A673 (cell line): ENCODE results near the gene DPCD. TPM values are rescaled to one million over a fixed set of nuclear protein-coding genes. Genes with fewer than 3 reads are reported as not detected.

Source experiments
- BruUV-seq: library from RNA; stranded (reverse); fragments of 400-500 nt; replicated peaks from 2 replicates; lab custom pipeline; 2021; lab: Mats Ljungman, UMichigan
- CTCF ChIA-PET: fragments of 300-600 bp; sonication (Branson Sonifier 250); formaldehyde crosslinking; loops from one replicate; lab custom pipeline; 2022; ENCODE audit warnings: antibody characterized with exemption; lab: Charles Lee
- POLR2A ChIA-PET: fragments of 300-600 bp; sonication (Branson Sonifier 250); formaldehyde crosslinking; loops from one replicate; lab custom pipeline; 2022; ENCODE audit warnings: antibody characterized with exemption; ENCODE audit not compliant: low non-redundant PET; lab: Charles Lee
- DNase-seq: peaks from one replicate; pipeline ENCODE4 v3.0.0-alpha.2; 2015; ENCODE audit warnings: low spot score
- H3K27ac ChIP-seq: fragments of 200-600 bp; sonication (generic); 2 replicates; pipeline ENCODE4 v1.5.1; 2016; ENCODE audit warnings: mixed run types, low read depth, mild to moderate bottlenecking, mixed read lengths, antibody characterized with exemption, low read length; ENCODE audit not compliant: poor library complexity, severe bottlenecking
- H3K27me3 ChIP-seq: fragments of 200-600 bp; sonication (generic); replicated peaks from 2 replicates; pipeline ENCODE4 v1.6.1; 2017; ENCODE audit warnings: mixed run types, low read depth, mild to moderate bottlenecking, mixed read lengths, antibody characterized with exemption, low read length; ENCODE audit not compliant: insufficient read depth, poor library complexity
- H3K36me3 ChIP-seq: fragments of 200-600 bp; sonication (generic); 2 replicates; pipeline ENCODE4 v1.6.1; 2016; ENCODE audit warnings: mixed run types, mild to moderate bottlenecking, mixed read lengths, antibody characterized with exemption, low read length; ENCODE audit not compliant: insufficient read depth, poor library complexity, severe bottlenecking
- H3K4me1 ChIP-seq: fragments of 200-600 bp; sonication (generic); 2 replicates; pipeline ENCODE4 v1.6.1; 2017; ENCODE audit warnings: mixed run types, mild to moderate bottlenecking, mixed read lengths, antibody characterized with exemption, low read length; ENCODE audit not compliant: insufficient read depth, poor library complexity, severe bottlenecking
- H3K4me3 ChIP-seq: fragments of 200-600 bp; sonication (generic); 2 replicates; pipeline ENCODE4 v1.5.1; 2016; ENCODE audit warnings: low read depth, mixed run types, mild to moderate bottlenecking, mixed read lengths, low read length; ENCODE audit not compliant: poor library complexity, severe bottlenecking
- H3K9me3 ChIP-seq: fragments of 200-600 bp; sonication (generic); 2 replicates; pipeline ENCODE4 v1.6.1; 2016; ENCODE audit warnings: mixed run types, low read depth, mild to moderate bottlenecking, mixed read lengths, antibody characterized with exemption, low read length; ENCODE audit not compliant: poor library complexity, severe bottlenecking
- EZH2 ChIP-seq: fragments of 200-600 bp; sonication (generic); IDR thresholded peaks from 2 replicates; pipeline ENCODE4 v1.6.1; 2017; ENCODE audit warnings: borderline replicate concordance, low read depth, mild to moderate bottlenecking, mixed read lengths, antibody characterized with exemption, low read length; ENCODE audit not compliant: poor library complexity, severe bottlenecking
- intact Hi-C: fragments of 100-400 bp; cut with micrococcal nuclease; formaldehyde crosslinking; loops from one replicate; pipeline ENCODE4 v1.10.0; 2022; ENCODE audit not compliant: unreplicated experiment
- total RNA-seq: library from RNA; stranded (reverse); gene quantifications from 2 replicates; pipeline ENCODE4 v1.2.3, GENCODE V29; 2021
- TF ChIP-seq, protein P1 (sequence below): fragments of 300-800, 200-600 bp; sonication (generic); conservative IDR thresholded peaks from 2 replicates; pipeline ENCODE4 v1.5.1; 2017; ENCODE audit warnings: low read depth, mild to moderate bottlenecking, antibody characterized with exemption, low read length, moderate library complexity, mixed read lengths

DPCD gene
- total RNA-seq, 1 experiment from 2014 or later = 32.5 TPM

DNA sequence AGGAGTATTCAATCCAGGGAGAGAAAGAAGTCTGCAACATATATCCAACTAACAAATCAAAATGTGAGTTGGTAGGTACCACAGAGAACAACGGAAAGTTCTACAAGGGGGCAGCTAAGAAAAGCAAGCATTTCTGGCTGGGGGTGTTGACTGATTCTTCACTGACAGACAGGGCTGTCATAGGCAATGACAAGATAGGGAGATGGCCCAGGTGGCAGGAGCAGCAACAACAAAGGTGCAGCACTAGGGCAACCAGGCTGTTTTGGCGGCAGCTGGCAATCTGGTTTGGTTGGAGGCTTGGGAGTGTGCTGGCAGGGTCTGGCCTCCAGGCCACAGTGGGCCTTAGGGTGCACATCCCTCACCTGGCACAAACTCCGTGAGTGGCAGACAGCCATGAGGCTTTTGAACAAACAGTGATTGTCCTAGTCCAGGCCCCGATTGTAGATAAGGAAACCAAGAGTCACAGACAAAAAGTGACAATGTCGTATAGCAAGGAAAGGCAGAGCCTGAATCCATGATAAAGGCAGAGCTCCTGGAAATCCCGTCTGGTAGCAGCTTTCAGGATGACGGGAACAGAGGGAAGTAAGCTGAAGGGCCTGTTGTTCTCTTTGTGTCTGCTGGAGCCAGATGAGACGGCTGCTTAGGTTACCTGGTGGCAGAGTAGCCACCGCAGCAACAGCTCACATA lies 28.4 kb downstream of the DPCD start:
- H3K36me3 ChIP-seq = peaks cover 2% of the 10 kb centered on the region
- intact Hi-C loops = no loop called here
- H3K27me3 ChIP-seq = no peaks in the 10 kb centered on the region
- no peaks in the 10 kb centered on the region for H3K4me1 ChIP-seq
- no TSS peak for BruUV-seq
- CTCF ChIA-PET = interaction anchor here (1.5 kb wide), 1 partner anchor 14 kb away, joined by 4 read pairs; no protein-coding TSS in a partner anchor
- no peak for DNase-seq
- H3K9me3 ChIP-seq = no peaks in the 10 kb centered on the region
- H3K4me3 ChIP-seq = no peak overlapping the region
- TF ChIP-seq, protein P1, sequence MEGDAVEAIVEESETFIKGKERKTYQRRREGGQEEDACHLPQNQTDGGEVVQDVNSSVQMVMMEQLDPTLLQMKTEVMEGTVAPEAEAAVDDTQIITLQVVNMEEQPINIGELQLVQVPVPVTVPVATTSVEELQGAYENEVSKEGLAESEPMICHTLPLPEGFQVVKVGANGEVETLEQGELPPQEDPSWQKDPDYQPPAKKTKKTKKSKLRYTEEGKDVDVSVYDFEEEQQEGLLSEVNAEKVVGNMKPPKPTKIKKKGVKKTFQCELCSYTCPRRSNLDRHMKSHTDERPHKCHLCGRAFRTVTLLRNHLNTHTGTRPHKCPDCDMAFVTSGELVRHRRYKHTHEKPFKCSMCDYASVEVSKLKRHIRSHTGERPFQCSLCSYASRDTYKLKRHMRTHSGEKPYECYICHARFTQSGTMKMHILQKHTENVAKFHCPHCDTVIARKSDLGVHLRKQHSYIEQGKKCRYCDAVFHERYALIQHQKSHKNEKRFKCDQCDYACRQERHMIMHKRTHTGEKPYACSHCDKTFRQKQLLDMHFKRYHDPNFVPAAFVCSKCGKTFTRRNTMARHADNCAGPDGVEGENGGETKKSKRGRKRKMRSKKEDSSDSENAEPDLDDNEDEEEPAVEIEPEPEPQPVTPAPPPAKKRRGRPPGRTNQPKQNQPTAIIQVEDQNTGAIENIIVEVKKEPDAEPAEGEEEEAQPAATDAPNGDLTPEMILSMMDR = no peak
- TF ChIP-seq EZH2 = no peak
- no peak overlapping the region for H3K27ac ChIP-seq
- POLR2A ChIA-PET = no interaction called here

DNA sequence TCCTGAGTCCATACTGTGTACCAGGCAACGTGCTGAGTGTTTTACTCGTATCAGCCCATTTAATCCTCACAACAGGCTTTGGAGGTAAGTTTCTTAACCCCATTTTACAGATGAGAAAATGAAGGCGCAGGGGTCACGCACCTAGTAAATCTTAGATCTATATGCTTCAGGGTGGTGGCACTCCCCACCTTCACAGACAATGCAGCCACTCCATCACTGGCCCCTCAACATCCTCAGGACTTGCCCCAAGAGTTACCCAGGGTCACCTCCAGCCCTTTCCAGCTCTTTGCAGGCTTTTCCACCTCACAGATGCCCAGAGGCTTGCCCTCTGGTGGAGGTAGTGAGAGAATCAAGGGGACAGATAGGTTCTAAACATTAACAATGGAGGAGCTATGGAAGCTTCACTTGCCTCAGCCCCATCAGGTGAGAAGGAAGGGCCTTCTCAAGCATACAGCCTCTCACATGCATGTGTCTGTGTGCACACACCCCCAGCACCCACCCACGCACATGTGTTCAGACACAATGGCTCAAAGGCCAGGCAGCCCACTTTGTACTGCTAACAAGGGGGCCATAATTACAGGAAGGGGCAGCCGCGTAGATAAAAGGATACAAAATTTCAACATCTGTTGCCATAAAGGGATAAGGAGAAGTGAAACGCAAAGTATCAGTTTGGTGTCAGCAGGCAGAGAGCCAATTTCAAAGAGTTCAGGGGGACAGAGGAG lies 29.1 kb downstream of the DPCD start:
- intact Hi-C loops = no loop called here
- BruUV-seq = no TSS peak
- no peaks in the 10 kb centered on the region for H3K4me1 ChIP-seq
- ChIA-PET CTCF (interaction anchor here (1.5 kb wide), 1 partner anchor 15 kb away, joined by 4 read pairs; no protein-coding TSS in a partner anchor), POLR2A (no interaction called here)
- H3K27me3 ChIP-seq = no peaks in the 10 kb centered on the region
- no peak overlapping the region for H3K4me3 ChIP-seq
- no peaks in the 10 kb centered on the region for H3K36me3 ChIP-seq
- TF ChIP-seq, protein P1 = 0 out of 2 replicates have a peak, but pooled peaks have one; percentile 11
- no peak for TF ChIP-seq EZH2
- no peak overlapping the region for H3K27ac ChIP-seq
- peak; percentile 28 for DNase-seq
- H3K9me3 ChIP-seq = no peaks in the 10 kb centered on the region

DNA sequence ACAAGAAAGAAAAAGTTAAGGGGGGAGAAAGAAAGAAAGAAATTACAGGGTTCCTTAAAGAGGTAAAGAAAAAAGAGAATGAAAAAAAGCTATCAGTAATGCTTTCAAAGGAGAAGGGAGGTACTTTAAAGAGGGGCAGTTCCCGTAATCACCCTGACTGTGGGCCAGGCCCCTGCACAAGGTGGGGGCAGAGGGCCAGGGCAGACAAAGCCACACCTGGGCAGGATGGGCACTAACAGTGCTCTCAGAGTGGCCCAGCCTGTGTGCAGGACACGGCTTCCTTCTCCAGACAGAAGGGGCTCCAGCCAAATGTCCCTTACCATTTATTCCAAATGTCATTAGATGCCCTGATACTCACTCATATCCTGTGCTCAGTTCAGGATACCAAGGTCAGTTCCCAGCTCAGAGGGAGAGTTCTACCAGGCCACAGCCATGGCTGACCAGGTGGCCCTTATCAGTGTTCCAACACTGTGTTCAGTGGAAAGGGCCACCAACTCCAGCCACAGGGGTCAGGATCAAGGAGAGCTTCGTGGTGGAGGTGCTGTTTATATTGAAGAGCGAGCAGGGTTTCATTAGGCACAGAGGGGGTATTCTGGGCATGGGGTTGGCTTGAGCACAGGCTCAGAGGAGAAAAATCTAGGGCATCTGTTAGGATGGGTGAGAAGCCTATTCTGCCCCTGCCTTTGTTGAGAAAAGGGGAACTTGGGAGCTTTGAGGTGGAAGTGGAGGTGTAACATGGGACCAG lies 29.9 kb downstream of the DPCD start:
- no peak overlapping the region for H3K27ac ChIP-seq
- no TSS peak for BruUV-seq
- no peak for DNase-seq
- H3K4me1 ChIP-seq = no peaks in the 10 kb centered on the region
- no peaks in the 10 kb centered on the region for H3K9me3 ChIP-seq
- intact Hi-C loops = no loop called here
- ChIA-PET POLR2A (no interaction called here), CTCF (interaction anchor here (1.5 kb wide), 1 partner anchor 15 kb away, joined by 4 read pairs; no protein-coding TSS in a partner anchor)
- no peaks in the 10 kb centered on the region for H3K27me3 ChIP-seq
- TF ChIP-seq, protein P1 = no peak
- no peak for TF ChIP-seq EZH2
- no peak overlapping the region for H3K4me3 ChIP-seq
- H3K36me3 ChIP-seq = no peaks in the 10 kb centered on the region
